Measurements from ENCODE around the gene COL4A2.

GRCh38 chr13:110358381-110358780 is 51.3 kb downstream of the COL4A2 start:
- TF ChIP-seq, protein P1, sequence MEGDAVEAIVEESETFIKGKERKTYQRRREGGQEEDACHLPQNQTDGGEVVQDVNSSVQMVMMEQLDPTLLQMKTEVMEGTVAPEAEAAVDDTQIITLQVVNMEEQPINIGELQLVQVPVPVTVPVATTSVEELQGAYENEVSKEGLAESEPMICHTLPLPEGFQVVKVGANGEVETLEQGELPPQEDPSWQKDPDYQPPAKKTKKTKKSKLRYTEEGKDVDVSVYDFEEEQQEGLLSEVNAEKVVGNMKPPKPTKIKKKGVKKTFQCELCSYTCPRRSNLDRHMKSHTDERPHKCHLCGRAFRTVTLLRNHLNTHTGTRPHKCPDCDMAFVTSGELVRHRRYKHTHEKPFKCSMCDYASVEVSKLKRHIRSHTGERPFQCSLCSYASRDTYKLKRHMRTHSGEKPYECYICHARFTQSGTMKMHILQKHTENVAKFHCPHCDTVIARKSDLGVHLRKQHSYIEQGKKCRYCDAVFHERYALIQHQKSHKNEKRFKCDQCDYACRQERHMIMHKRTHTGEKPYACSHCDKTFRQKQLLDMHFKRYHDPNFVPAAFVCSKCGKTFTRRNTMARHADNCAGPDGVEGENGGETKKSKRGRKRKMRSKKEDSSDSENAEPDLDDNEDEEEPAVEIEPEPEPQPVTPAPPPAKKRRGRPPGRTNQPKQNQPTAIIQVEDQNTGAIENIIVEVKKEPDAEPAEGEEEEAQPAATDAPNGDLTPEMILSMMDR (optimal IDR thresholded peaks at IDR 0.05 in 1 of 3, IDR thresholded peaks at IDR 0.05 in 1 of 3, conservative IDR thresholded peaks at IDR 0.05 in 1 of 3; ENCODE audit: extremely low read depth in 1 of 3, insufficient read depth in 2 of 3, low read length in 3 of 3) = no peak
- no peak for TF ChIP-seq EZH2 (IDR thresholded peaks at IDR 0.05; ENCODE audit: low read length)

All from keratinocyte (primary cell).